ENCODE results near the gene MYZAP. TPM values are rescaled to one million over a fixed set of nuclear protein-coding genes. Genes with fewer than 3 reads are reported as not detected.

Gene MYZAP
- total RNA-seq, 1 experiment from 2014 or later = 0.63 TPM

DNA sequence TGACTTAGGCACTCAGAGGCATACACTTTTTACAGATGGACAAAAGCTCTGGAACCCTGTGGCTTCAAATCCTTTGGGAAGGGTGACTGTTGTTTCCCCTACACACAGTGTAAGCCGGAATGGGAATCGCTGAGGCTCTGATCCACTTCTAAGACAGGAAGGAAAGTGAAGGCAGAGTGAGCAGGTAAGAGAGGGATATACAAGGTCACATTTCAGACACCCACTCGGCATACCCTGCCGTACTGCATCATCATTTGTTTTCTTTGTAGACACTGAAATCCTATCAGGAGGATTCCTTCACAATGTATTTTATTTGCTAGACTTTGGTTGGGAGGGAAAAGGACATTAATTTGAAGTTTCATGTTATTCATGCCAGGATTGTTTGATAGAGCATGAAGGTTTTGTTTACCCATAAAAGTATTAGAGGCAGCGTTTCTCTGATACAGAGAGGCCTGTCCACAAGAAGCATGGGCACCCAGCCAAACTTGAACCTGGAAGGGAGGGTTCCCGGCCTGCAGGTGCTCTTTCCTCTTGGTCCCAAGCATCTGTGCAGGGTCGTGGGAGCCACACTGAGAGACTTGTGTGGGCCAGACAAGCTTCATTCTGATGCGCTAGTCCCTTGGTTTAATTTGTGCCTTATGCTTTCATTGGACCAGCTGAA lies 92.9 kb downstream of the MYZAP start:
- H3K23me2 ChIP-seq (ENCODE audit: insufficient read length, low read depth, low read length, poor library complexity, severe bottlenecking) = no peaks in the 10 kb centered on the region
- no CpG with 5 or more reads among the region's 8 CpGs for WGBS (ENCODE audit: extremely low coverage, insufficient read length, low lambda C conversion rate)

More for the DNA sequence above, 92.9 kb downstream of the MYZAP start:
- Histone ChIP-seq H3K4me1 (ENCODE audit: insufficient read depth, low read length) (no peaks in the 10 kb centered on the region; the same call in 1 of the 2 replicates), H3K79me2 (ENCODE audit: insufficient read depth, low read length) (no peaks in the 10 kb centered on the region), H4K20me1 (ENCODE audit: control insufficient read depth, insufficient read depth, insufficient read length) (no peaks in the 10 kb centered on the region), H3K4me2 (ENCODE audit: insufficient read depth, insufficient read length, low read length) (no peak overlapping the region), H3K18ac (ENCODE audit: insufficient read length, low read depth, low read length) (no peak overlapping the region), H3K79me1 (ENCODE audit: insufficient read depth, low read depth, low read length, poor library complexity, severe bottlenecking) (no peaks in the 10 kb centered on the region), H3T11ph (ENCODE audit: low read length) (no peak overlapping the region), H3K56ac (ENCODE audit: insufficient read length, low read depth, low read length) (no peak overlapping the region), H4K5ac (ENCODE audit: insufficient read length, low read depth, low read length) (no peak overlapping the region), H3K9me3 (ENCODE audit: control insufficient read depth, low read depth, low read length) (no peaks in the 10 kb centered on the region), H3K9ac (ENCODE audit: extremely low read depth, insufficient read length, low read length) (no peak overlapping the region), H4K8ac (replicated peaks; ENCODE audit: insufficient read length, low read depth, low read length) (no peak overlapping the region), H2BK12ac (ENCODE audit: insufficient read length, low read depth, low read length) (no peak overlapping the region), H3K23ac (ENCODE audit: insufficient read length, low read depth, low read length) (no peak overlapping the region), H3K14ac (ENCODE audit: insufficient read depth, low read length) (no peak overlapping the region), H3K4ac (ENCODE audit: low read depth, low read length) (no peak overlapping the region), H3K27ac (ENCODE audit: insufficient read length, low read depth, low read length) (no peak overlapping the region), H4K91ac (ENCODE audit: insufficient read length, low read depth, low read length) (no peak overlapping the region), H2BK20ac (ENCODE audit: low read depth, low read length, poor library complexity, severe bottlenecking) (no peak overlapping the region), H2BK5ac (ENCODE audit: insufficient read length, low read length) (no peak overlapping the region), H2BK120ac (ENCODE audit: low read depth, low read length, poor library complexity, severe bottlenecking) (no peak overlapping the region), H3K27me3 (ENCODE audit: insufficient read depth, low read length) (no peaks in the 10 kb centered on the region), H2BK15ac (ENCODE audit: low read depth, low read length) (no peak overlapping the region), H2AFZ (ENCODE audit: low read length) (no peak overlapping the region), H2AK5ac (ENCODE audit: insufficient read length, low read length) (no peak overlapping the region)
- Mint-ChIP-seq H3K4me1 (0 out of 4 replicates have a peak, but pooled peaks cover 3% of the 10 kb centered on the region in 2 experiments), H3K27ac (no peak overlapping the region; a peak in 1 of 7 replicates), H3K4me3 (no peak overlapping the region), H3K36me3 (ENCODE audit: insufficient read depth in 1 of 3, low read depth in 3 of 3) (no peaks in the 10 kb centered on the region), H3K9me3 (no peaks in the 10 kb centered on the region), H3K27me3 (ENCODE audit: low read depth) (no peaks in the 10 kb centered on the region)
- no peak for DNase-seq
- TF ChIP-seq, protein P1, sequence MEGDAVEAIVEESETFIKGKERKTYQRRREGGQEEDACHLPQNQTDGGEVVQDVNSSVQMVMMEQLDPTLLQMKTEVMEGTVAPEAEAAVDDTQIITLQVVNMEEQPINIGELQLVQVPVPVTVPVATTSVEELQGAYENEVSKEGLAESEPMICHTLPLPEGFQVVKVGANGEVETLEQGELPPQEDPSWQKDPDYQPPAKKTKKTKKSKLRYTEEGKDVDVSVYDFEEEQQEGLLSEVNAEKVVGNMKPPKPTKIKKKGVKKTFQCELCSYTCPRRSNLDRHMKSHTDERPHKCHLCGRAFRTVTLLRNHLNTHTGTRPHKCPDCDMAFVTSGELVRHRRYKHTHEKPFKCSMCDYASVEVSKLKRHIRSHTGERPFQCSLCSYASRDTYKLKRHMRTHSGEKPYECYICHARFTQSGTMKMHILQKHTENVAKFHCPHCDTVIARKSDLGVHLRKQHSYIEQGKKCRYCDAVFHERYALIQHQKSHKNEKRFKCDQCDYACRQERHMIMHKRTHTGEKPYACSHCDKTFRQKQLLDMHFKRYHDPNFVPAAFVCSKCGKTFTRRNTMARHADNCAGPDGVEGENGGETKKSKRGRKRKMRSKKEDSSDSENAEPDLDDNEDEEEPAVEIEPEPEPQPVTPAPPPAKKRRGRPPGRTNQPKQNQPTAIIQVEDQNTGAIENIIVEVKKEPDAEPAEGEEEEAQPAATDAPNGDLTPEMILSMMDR (conservative IDR thresholded peaks at IDR 0.05) = no peak
